Neural progenitor cell (in vitro differentiated cells): Measurements from ENCODE around the gene GH1. TPM values are rescaled to one million over a fixed set of nuclear protein-coding genes. Genes with fewer than 3 reads are reported as not detected.
A peak's percentile ranks its signal among the peaks of the same experiment; 100 is the strongest.

ENCODE experiments used
- DNase-seq: peaks from one replicate; pipeline ENCODE4 v3.0.0-alpha.2; 2016; ENCODE audit warnings: low spot score
- H2AFZ ChIP-seq: fragments of 200-600 bp; sonication (generic); replicated peaks from 2 replicates; pipeline ENCODE4 v1.6.1; 2016; ENCODE audit warnings: antibody characterized with exemption
- H3F3A ChIP-seq: fragments of 200-600 bp; sonication (generic); 2 replicates; pipeline ENCODE4 v1.6.1; 2016; ENCODE audit warnings: antibody characterized with exemption, low read depth
- H3K27ac ChIP-seq: fragments of 200-600 bp; sonication (generic); 2 replicates; pipeline ENCODE4 v1.5.1; 2016; ENCODE audit warnings: mild to moderate bottlenecking
- H3K27me3 ChIP-seq: fragments of 200-600 bp; sonication (generic); 2 replicates; pipeline ENCODE4 v1.6.1; 2016; ENCODE audit warnings: mild to moderate bottlenecking, moderate library complexity
- H3K36me3 ChIP-seq: fragments of 200-600 bp; sonication (generic); 2 replicates; pipeline ENCODE4 v1.5.1; 2016
- H3K4me1 ChIP-seq: fragments of 200-600 bp; sonication (generic); 2 replicates; pipeline ENCODE4 v1.6.1; 2016; ENCODE audit warnings: mixed run types
- H3K4me2 ChIP-seq: fragments of 200-600 bp; sonication (generic); 2 replicates; pipeline ENCODE4 v1.6.1; 2016
- H3K4me3 ChIP-seq: fragments of 200-600 bp; sonication (generic); 2 replicates; pipeline ENCODE4 v1.5.1; 2016
- H3K79me2 ChIP-seq: fragments of 200-600 bp; sonication (generic); 2 replicates; pipeline ENCODE4 v1.6.1; 2016; ENCODE audit warnings: low read depth
- H3K9ac ChIP-seq: fragments of 200-600 bp; sonication (generic); 2 replicates; pipeline ENCODE4 v1.6.1; 2016
- H3K9me3 ChIP-seq: fragments of 200-600 bp; sonication (generic); 2 replicates; pipeline ENCODE4 v1.5.1; 2016; ENCODE audit warnings: low read depth
- H4K20me1 ChIP-seq: fragments of 200-600 bp; sonication (generic); 2 replicates; pipeline ENCODE4 v1.6.1; 2016; ENCODE audit warnings: low read depth
- H3K27ac Mint-ChIP-seq: 3 replicates; pipeline ENCODE4 v1.8.0; 2021; ENCODE audit warnings: mixed read lengths
- H3K27me3 Mint-ChIP-seq: 2 replicates; pipeline ENCODE4 v1.8.0; 2022; ENCODE audit warnings: low read depth, mild to moderate bottlenecking, inconsistent platforms, moderate library complexity, mixed read lengths; ENCODE audit not compliant: insufficient read depth
- H3K36me3 Mint-ChIP-seq: 3 replicates; pipeline ENCODE4 v1.8.0; 2021; ENCODE audit warnings: mixed read lengths
- H3K4me1 Mint-ChIP-seq: 3 replicates; pipeline ENCODE4 v1.8.0; 2021; ENCODE audit warnings: mixed read lengths
- H3K4me3 Mint-ChIP-seq: 3 replicates; pipeline ENCODE4 v1.8.0; 2021; ENCODE audit warnings: mild to moderate bottlenecking, moderate library complexity, mixed read lengths
- H3K9me3 Mint-ChIP-seq: 3 replicates; pipeline ENCODE4 v1.8.0; 2020; ENCODE audit warnings: mixed read lengths
- CTCF ChIP-seq: fragments of 200-600 bp; sonication (generic); IDR thresholded peaks from 2 replicates; pipeline ENCODE4 v1.5.1; 2017; ENCODE audit warnings: antibody characterized with exemption, mild to moderate bottlenecking
- EZH2 ChIP-seq: fragments of 200-600 bp; sonication (generic); IDR thresholded peaks from 2 replicates; pipeline ENCODE4 v1.6.1; 2017; ENCODE audit warnings: antibody characterized with exemption, mild to moderate bottlenecking, moderate library complexity
- EZH2phosphoT487 ChIP-seq: fragments of 200-600 bp; sonication (generic); IDR thresholded peaks from 2 replicates; pipeline ENCODE4 v1.6.1; 2017; ENCODE audit warnings: antibody characterized with exemption
- total RNA-seq: library from RNA; depleted of rRNA; stranded (reverse); fragments of >200 nt; gene quantifications from 2 replicates; pipeline ENCODE4 v1.2.3, GENCODE V29; 2015; ENCODE audit warnings: low replicate concordance

The GH1 gene
- total RNA-seq, 1 donor from 2014 or later, result not detected

GRCh38 chr17:63931981-63932561, 13.4 kb upstream of the GH1 start, which contains the start of gene CD79B:
Gene CD79B (minus strand): TSS chr17:63932331. CDS start chr17:63932261, 70 bp downstream.
- H3K4me1 Mint-ChIP-seq, result peaks cover 7% of the 10 kb centered on the region
- Histone ChIP-seq H3K9me3 (no peaks in the 10 kb centered on the region), H3K4me3 (no peak within 1 kb of the TSS), H3F3A (peaks cover 5% of the 10 kb centered on the region), H3K9ac (no peak within 1 kb of the TSS), H3K79me2 (no peaks in the 10 kb centered on the region), H3K27me3 (no peaks in the 10 kb centered on the region), H3K4me1 (no peaks in the 10 kb centered on the region), H3K27ac (no peak within 1 kb of the TSS), H4K20me1 (no peaks in the 10 kb centered on the region), H3K4me2 (no peak within 1 kb of the TSS), H2AFZ (peak within 1 kb of the TSS; percentile 57), H3K36me3 (no peaks in the 10 kb centered on the region)
- H3K36me3 Mint-ChIP-seq, result no peaks in the 10 kb centered on the region
- H3K27me3 Mint-ChIP-seq, result peaks cover 5% of the 10 kb centered on the region
- H3K27ac Mint-ChIP-seq, result peak within 1 kb of the TSS; percentile 83
- no peak for TF ChIP-seq EZH2
- TF ChIP-seq CTCF, result no peak
- no peak for TF ChIP-seq EZH2phosphoT487
- DNase-seq, result no peak
- H3K4me3 Mint-ChIP-seq, result no peak within 1 kb of the TSS
- H3K9me3 Mint-ChIP-seq, result no peaks in the 10 kb centered on the region

GRCh38 chr17:63930951-63931575, 12.4 kb upstream of the GH1 start:
- peaks cover 5% of the 10 kb centered on the region for H3F3A ChIP-seq
- no peaks in the 10 kb centered on the region for H3K4me1 ChIP-seq
- peak overlapping the region; percentile 50 for H3K27ac Mint-ChIP-seq
- no peak overlapping the region for H3K4me2 ChIP-seq
- no peaks in the 10 kb centered on the region for H3K79me2 ChIP-seq
- peak overlapping the region; percentile 57 for H2AFZ ChIP-seq
- H3K27me3 Mint-ChIP-seq, result peaks cover 5% of the 10 kb centered on the region
- H3K4me3 ChIP-seq, result no peak overlapping the region
- H3K9me3 Mint-ChIP-seq, result no peaks in the 10 kb centered on the region
- DNase-seq, result peak; percentile 30
- TF ChIP-seq EZH2phosphoT487 (no peak), CTCF (no peak), EZH2 (no peak)
- peaks cover 6% of the 10 kb centered on the region for H3K4me1 Mint-ChIP-seq
- H3K36me3 Mint-ChIP-seq, result no peaks in the 10 kb centered on the region
- H3K9me3 ChIP-seq, result no peaks in the 10 kb centered on the region
- H3K9ac ChIP-seq, result no peak overlapping the region
- no peaks in the 10 kb centered on the region for H3K27me3 ChIP-seq
- no peak overlapping the region for H3K27ac ChIP-seq
- H3K4me3 Mint-ChIP-seq, result no peak overlapping the region
- H3K36me3 ChIP-seq, result no peaks in the 10 kb centered on the region
- H4K20me1 ChIP-seq, result no peaks in the 10 kb centered on the region

- peaks cover 6% of the 10 kb centered on the region for H3K4me1 Mint-ChIP-seq
- H3K27ac ChIP-seq, result no peak overlapping the region
- no peak overlapping the region for H3K27ac Mint-ChIP-seq
- H3K9ac ChIP-seq, result no peak overlapping the region
- H3K27me3 ChIP-seq, result no peaks in the 10 kb centered on the region
- H3K4me2 ChIP-seq, result no peak overlapping the region
- peaks cover 5% of the 10 kb centered on the region for H3K27me3 Mint-ChIP-seq
- H3K4me3 ChIP-seq, result no peak overlapping the region
- H3K4me3 Mint-ChIP-seq, result no peak overlapping the region
- no peak for DNase-seq
- H3K9me3 ChIP-seq, result no peaks in the 10 kb centered on the region
- H2AFZ ChIP-seq, result peak overlapping the region; percentile 57
- no peaks in the 10 kb centered on the region for H3K9me3 Mint-ChIP-seq
- peaks cover 5% of the 10 kb centered on the region for H3F3A ChIP-seq
- TF ChIP-seq EZH2phosphoT487, result no peak
- no peaks in the 10 kb centered on the region for H3K36me3 Mint-ChIP-seq
- no peaks in the 10 kb centered on the region for H3K4me1 ChIP-seq
- H3K79me2 ChIP-seq, result no peaks in the 10 kb centered on the region
- no peaks in the 10 kb centered on the region for H3K36me3 ChIP-seq
- no peaks in the 10 kb centered on the region for H4K20me1 ChIP-seq
Observed at GRCh38 chr17:63929860-63930766, 11.5 kb upstream of the GH1 start.
